HFF-Myc (cell line): Measurements from ENCODE around the gene HTT.
"Not testable (repeated sequence)": the region's sequence is repeated elsewhere in the genome, so short reads cannot be mapped to it uniquely, and the experiment has no call there.

Experiments used
- DNase-seq: peaks from one replicate; pipeline ENCODE4 v3.0.0-alpha.2; 2011; ENCODE audit warnings: low read depth; ENCODE audit errors: extremely low read depth
- H3K4me3 ChIP-seq: replicated peaks from 2 replicates; pipeline ENCODE4 v1.5.1; 2011; ENCODE audit warnings: low read depth, mild to moderate bottlenecking, control low read depth, low read length
- TF ChIP-seq, protein P1 (sequence below): IDR thresholded peaks from 2 replicates; pipeline ENCODE4 v1.5.1; 2012; ENCODE audit warnings: mild to moderate bottlenecking, low read depth, low read length, control low read depth; ENCODE audit errors: missing control alignments

The HTT gene

DNA sequence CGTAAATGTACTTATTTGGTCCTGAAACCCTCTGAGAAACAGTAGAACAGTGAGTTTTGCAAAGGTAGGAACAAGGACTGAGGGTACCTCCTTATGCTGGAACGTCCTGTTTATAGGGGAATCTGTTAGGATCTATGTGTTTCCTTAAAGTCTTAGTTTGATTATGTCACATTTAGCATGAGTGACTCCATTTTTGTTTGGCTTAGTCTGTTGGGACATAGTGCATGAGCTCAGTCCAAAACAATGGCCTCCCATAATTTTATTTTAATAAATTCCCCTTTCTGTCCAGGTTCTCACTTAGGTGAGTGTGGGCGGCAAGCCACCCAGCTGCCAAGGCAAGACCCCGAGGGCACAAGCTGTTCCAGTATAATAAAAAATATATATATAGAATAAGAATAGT, 27.9 kb upstream of the HTT start:
- no peak for DNase-seq
- H3K4me3 ChIP-seq, result no peak overlapping the region
- TF ChIP-seq, protein P1, sequence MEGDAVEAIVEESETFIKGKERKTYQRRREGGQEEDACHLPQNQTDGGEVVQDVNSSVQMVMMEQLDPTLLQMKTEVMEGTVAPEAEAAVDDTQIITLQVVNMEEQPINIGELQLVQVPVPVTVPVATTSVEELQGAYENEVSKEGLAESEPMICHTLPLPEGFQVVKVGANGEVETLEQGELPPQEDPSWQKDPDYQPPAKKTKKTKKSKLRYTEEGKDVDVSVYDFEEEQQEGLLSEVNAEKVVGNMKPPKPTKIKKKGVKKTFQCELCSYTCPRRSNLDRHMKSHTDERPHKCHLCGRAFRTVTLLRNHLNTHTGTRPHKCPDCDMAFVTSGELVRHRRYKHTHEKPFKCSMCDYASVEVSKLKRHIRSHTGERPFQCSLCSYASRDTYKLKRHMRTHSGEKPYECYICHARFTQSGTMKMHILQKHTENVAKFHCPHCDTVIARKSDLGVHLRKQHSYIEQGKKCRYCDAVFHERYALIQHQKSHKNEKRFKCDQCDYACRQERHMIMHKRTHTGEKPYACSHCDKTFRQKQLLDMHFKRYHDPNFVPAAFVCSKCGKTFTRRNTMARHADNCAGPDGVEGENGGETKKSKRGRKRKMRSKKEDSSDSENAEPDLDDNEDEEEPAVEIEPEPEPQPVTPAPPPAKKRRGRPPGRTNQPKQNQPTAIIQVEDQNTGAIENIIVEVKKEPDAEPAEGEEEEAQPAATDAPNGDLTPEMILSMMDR, result no peak

DNA sequence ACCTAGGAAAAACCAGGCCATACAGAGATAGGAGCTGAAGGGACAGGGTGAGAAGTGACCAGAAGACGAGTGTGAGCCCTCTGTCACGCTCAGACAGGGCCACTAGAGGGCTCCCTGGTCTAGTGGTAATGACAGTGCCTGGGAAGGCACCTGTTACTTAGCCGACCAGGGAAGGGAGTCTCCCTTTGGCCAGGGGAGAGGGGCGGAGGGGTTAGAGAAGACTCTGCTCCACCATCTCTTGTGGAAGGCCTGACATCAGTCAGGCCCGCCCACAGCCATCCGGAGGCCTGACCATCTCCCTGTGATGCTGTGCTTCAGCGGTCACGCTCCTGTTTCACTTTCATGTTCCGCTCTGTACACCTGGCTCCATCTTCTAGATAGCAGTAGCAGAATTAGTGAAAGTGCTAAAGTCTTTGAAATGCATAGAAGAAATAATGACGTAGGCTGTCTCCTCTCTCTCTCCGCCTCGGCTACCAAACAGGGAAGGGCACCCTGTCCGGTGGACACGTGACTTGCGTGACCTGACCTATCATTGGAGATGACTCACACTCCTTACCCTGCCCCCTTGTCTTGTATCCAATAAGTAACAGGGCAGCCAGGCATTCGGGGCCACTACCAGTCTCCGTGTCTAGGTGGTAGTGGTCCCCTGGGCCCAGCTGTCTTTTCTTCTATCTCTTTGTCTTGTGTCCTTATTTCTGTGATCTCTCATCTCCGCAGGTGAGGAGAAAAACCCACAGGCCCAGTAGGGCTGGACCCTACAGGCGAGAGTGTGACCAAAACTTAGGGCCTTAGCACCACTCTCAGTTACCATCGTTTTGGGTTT, 26.8 kb upstream of the HTT start:
- no peak overlapping the region for H3K4me3 ChIP-seq
- TF ChIP-seq, protein P1, result peak; percentile 76
- no peak for DNase-seq

- not testable (repeated sequence) for DNase-seq
These were observed 23.2 kb upstream of the HTT start for GRCh38 chr4:3051141-3051897.

DNA sequence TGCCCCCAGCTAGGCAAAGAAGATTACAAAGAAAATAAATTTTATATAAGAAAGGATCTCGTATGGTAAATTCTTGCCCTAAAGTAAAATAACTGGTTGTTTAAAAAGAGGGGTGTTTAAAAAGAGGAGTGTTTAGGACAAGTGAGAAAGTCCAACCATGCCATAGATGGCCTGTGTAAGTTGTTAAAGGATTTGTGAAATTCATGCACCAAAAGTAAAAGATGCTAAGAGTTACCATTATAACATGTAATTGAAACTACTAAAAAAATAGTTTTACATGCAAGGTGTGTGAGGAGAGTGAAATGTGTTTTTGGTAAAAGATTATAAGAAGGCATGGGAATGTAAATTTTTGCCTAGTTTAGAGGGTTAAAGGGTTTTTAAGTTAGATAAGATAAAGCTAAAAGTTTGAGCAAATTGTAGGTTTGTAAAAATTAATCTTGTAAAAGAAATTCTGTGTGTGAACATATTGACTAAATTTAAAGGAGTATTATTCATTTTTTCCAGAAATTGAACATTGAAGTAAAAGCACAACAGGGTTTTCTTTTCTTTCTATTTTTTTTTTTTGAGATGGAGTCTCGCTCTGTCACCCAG, 20.2 kb upstream of the HTT start:
- TF ChIP-seq, protein P1, result no peak
- no peak for DNase-seq
- H3K4me3 ChIP-seq, result no peak overlapping the region

More at GRCh38 chr4:3051141-3051897, 23.2 kb upstream of the HTT start:
- not testable (repeated sequence) for H3K4me3 ChIP-seq

DNA sequence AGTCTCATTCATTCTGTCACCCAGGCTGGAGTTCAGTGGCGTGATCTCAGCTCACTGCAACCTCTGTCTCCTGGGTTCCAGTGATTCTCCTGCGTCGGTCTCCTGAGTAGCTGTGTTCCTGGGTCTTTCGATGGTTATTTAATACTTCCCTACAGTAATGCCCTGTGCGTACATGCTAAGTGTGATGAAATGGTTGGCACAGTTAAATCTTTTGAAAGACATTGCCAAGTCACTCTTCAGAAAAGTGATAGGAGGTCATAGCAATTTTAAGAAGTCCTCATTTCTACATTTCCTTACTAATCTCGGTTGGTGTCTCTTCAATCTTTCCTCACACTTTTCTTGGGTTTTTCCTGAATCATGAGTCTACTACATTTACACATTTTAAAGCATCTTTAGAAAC, 14.5 kb upstream of the HTT start:
- DNase-seq, result no peak
- H3K4me3 ChIP-seq, result no peak overlapping the region
- TF ChIP-seq, protein P1, result no peak

DNA sequence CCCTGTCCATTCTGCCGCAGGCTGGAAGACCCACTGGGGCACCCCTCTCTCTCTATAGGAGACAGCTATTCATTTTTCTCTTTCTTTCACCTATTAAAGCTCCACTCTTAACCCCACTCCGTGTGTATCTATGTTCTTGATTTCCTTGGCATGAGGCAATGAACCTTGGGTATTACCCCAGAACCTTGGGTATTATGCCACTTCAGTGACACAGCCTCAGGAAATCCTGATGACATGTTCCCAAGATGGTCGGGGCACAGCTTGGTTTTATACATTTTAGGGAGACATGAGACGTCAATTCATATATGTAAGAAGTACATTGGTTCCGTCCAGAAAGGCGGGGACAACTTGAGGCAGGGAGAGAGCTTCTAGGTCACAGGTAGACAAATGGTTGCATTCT, 13.5 kb upstream of the HTT start:
- no peak for DNase-seq
- TF ChIP-seq, protein P1, result no peak

DNA sequence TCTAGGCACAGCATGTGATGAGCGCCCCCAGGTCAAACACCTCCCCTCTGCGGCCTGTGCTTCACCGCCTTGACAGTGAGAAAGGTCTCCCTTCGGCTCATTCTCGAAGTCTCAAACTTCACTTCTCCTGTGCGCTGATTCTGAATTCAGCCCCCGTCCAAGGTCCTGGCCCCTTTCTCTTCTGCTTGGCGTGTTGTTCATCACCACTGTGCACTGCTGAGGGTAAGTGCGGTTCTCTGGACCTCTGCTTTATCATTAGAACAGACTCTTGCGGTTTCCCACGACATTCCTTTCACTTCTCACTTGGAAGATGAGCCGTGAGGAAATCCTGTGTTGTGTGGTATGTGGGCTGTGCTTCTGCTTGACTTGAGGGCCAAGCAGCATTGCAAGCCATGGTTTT, 12.0 kb upstream of the HTT start:
- TF ChIP-seq, protein P1, result no peak
- no peak for DNase-seq
- no peak overlapping the region for H3K4me3 ChIP-seq

More for the DNA sequence above, 13.5 kb upstream of the HTT start:
- H3K4me3 ChIP-seq, result no peak overlapping the region
